Smooth muscle cell (in vitro differentiated cells): Measurements from ENCODE around the gene SEL1L3. TPM values are rescaled to one million over a fixed set of nuclear protein-coding genes. Genes with fewer than 3 reads are reported as not detected.

Experiments
- DNase-seq: peaks from one replicate; lab custom pipeline; 2025; ENCODE audit not compliant: unreplicated experiment; lab: John Stamatoyannopoulos, UW
- H2AFZ ChIP-seq: fragments of 200-600 bp; sonication (generic); 2 replicates; pipeline ENCODE4 v1.6.0; 2016; ENCODE audit warnings: antibody characterized with exemption, low read depth, mild to moderate bottlenecking
- H3F3A ChIP-seq: fragments of 200-600 bp; sonication (generic); 2 replicates; pipeline ENCODE4 v1.6.0; 2017; ENCODE audit warnings: antibody characterized with exemption, low read depth
- H3K27ac ChIP-seq: fragments of 200-600 bp; sonication (generic); 2 replicates; pipeline ENCODE4 v1.5.1; 2016; ENCODE audit warnings: low read depth, mild to moderate bottlenecking
- H3K27me3 ChIP-seq: fragments of 200-600 bp; sonication (generic); 2 replicates; pipeline ENCODE4 v1.6.1; 2016; ENCODE audit warnings: low read depth, mild to moderate bottlenecking
- H3K36me3 ChIP-seq: fragments of 200-600 bp; sonication (generic); 2 replicates; pipeline ENCODE4 v1.5.1; 2016; ENCODE audit warnings: low read depth
- H3K4me1 ChIP-seq: fragments of 200-600 bp; sonication (generic); 2 replicates; pipeline ENCODE4 v1.5.1; 2016; ENCODE audit warnings: low read depth
- H3K4me2 ChIP-seq: fragments of 200-600 bp; sonication (generic); 2 replicates; pipeline ENCODE4 v1.6.0; 2016; ENCODE audit warnings: mild to moderate bottlenecking
- H3K4me3 ChIP-seq: fragments of 200-600 bp; sonication (generic); 2 replicates; pipeline ENCODE4 v1.5.1; 2016; ENCODE audit warnings: mild to moderate bottlenecking
- H3K79me2 ChIP-seq: fragments of 200-600 bp; sonication (generic); 2 replicates; pipeline ENCODE4 v1.6.0; 2016; ENCODE audit warnings: low read depth, mild to moderate bottlenecking
- H3K9ac ChIP-seq: fragments of 200-600 bp; sonication (generic); 2 replicates; pipeline ENCODE4 v1.6.0; 2016; ENCODE audit warnings: low read depth
- H3K9me3 ChIP-seq: fragments of 200-600 bp; sonication (generic); replicated peaks from 2 replicates; pipeline ENCODE4 v1.5.1; 2016; ENCODE audit warnings: low read depth
- H4K20me1 ChIP-seq: fragments of 200-600 bp; sonication (generic); 2 replicates; pipeline ENCODE4 v1.6.0; 2016; ENCODE audit warnings: low read depth
- CTCF ChIP-seq: fragments of 200-600 bp; sonication (generic); IDR thresholded peaks from 2 replicates; pipeline ENCODE4 v1.5.1; 2017; ENCODE audit warnings: borderline replicate concordance, mild to moderate bottlenecking, antibody characterized with exemption; ENCODE audit not compliant: insufficient read depth, poor library complexity, severe bottlenecking
- WGBS: methylation state at CpG from one replicate; pipeline ENCODE4 v1.1.7; 2016; ENCODE audit warnings: low lambda C conversion rate; 5-methylcytosine and 5-hydroxymethylcytosine counted together
- polyA plus RNA-seq: library from polyadenylated mRNA; unstranded; fragments of >200 nt; fragmentation: Nextera tagmentation; extraction: Ambion mirVana; gene quantifications from 2 replicates; pipeline ENCODE4 v1.2.1, GENCODE V29; 2016
- total RNA-seq: library from RNA; depleted of rRNA; stranded (reverse); fragments of >200 nt; gene quantifications from 2 replicates; pipeline ENCODE4 v1.2.3, GENCODE V29; 2014

Gene SEL1L3
- total and polyA plus RNA-seq, 2 experiments from 2014 or later = 9.3 to 14.0 TPM

- Histone ChIP-seq H3K9ac (no peak overlapping the region), H3F3A (no peaks in the 10 kb centered on the region), H3K27ac (no peak overlapping the region), H2AFZ (no peak overlapping the region), H3K4me3 (no peak overlapping the region), H3K4me1 (no peaks in the 10 kb centered on the region), H3K27me3 (no peaks in the 10 kb centered on the region), H3K79me2 (no peaks in the 10 kb centered on the region), H3K4me2 (no peak overlapping the region), H3K36me3 (no peaks in the 10 kb centered on the region), H4K20me1 (no peaks in the 10 kb centered on the region), H3K9me3 (no peaks in the 10 kb centered on the region)
- no peak for TF ChIP-seq CTCF
- DNase-seq = no peak
- 92% methylated on average over 5 of the region's 5 CpGs for WGBS
Observed at GRCh38 chr4:25749150-25749794, 113.5 kb downstream of the SEL1L3 start.

- Histone ChIP-seq H3K4me1 (no peaks in the 10 kb centered on the region), H3K4me3 (no peak overlapping the region), H3K36me3 (no peaks in the 10 kb centered on the region), H3K9ac (no peak overlapping the region), H4K20me1 (no peaks in the 10 kb centered on the region), H2AFZ (no peak overlapping the region), H3K9me3 (no peaks in the 10 kb centered on the region), H3K27me3 (no peaks in the 10 kb centered on the region), H3K79me2 (no peaks in the 10 kb centered on the region), H3K4me2 (no peak overlapping the region), H3F3A (no peaks in the 10 kb centered on the region), H3K27ac (no peak overlapping the region)
- WGBS = 96% methylated on average over 3 of the region's 3 CpGs
- no peak for DNase-seq
- TF ChIP-seq CTCF = no peak
Observed at GRCh38 chr4:25743971-25744370, 118.8 kb downstream of the SEL1L3 start.

- WGBS = 95% methylated on average over 9 of the region's 9 CpGs
- H3K36me3 ChIP-seq = no peaks in the 10 kb centered on the region
- no peak for TF ChIP-seq CTCF
Observed at GRCh38 chr4:25729564-25729963, 133.2 kb downstream of the SEL1L3 start.

GRCh38 chr4:25728886-25729285, 133.9 kb downstream of the SEL1L3 start:
- Histone ChIP-seq H2AFZ (no peak overlapping the region), H3K9me3 (no peaks in the 10 kb centered on the region), H3K27me3 (no peaks in the 10 kb centered on the region), H3K4me2 (no peak overlapping the region), H3K4me3 (no peak overlapping the region), H3K4me1 (no peaks in the 10 kb centered on the region), H3F3A (no peaks in the 10 kb centered on the region), H3K27ac (no peak overlapping the region), H4K20me1 (no peaks in the 10 kb centered on the region), H3K36me3 (no peaks in the 10 kb centered on the region), H3K9ac (no peak overlapping the region), H3K79me2 (no peaks in the 10 kb centered on the region)
- TF ChIP-seq CTCF = no peak
- DNase-seq = no peak
- 77% methylated on average over 3 of the region's 3 CpGs for WGBS

More at GRCh38 chr4:25729564-25729963, 133.2 kb downstream of the SEL1L3 start:
- Histone ChIP-seq H3F3A (no peaks in the 10 kb centered on the region), H3K4me2 (no peak overlapping the region), H3K9me3 (no peaks in the 10 kb centered on the region), H3K27ac (no peak overlapping the region), H3K4me1 (no peaks in the 10 kb centered on the region), H3K27me3 (no peaks in the 10 kb centered on the region), H3K9ac (no peak overlapping the region), H3K4me3 (no peak overlapping the region), H4K20me1 (no peaks in the 10 kb centered on the region), H3K79me2 (no peaks in the 10 kb centered on the region), H2AFZ (no peak overlapping the region)
- DNase-seq = no peak
